IMR-90 (cell line): ENCODE results near the gene GPC6. TPM values are rescaled to one million over a fixed set of nuclear protein-coding genes. Genes with fewer than 3 reads are reported as not detected.

ENCODE experiments used
- ATAC-seq: fragments of 200-7000 bp; cut with Tn5 transposase; 2 replicates; pipeline ENCODE4 v1.9.1; 2020; ENCODE audit warnings: low read depth, mild to moderate bottlenecking, moderate library complexity
- BruUV-seq: library from RNA; stranded (reverse); fragments of 400-500 nt; replicated peaks from 2 replicates; lab custom pipeline; 2021; lab: Mats Ljungman, UMichigan
- CTCF ChIA-PET: fragments of 300-600 bp; formaldehyde crosslinking; extraction: SDS; loops from one replicate; lab custom pipeline; 2021; ENCODE audit warnings: antibody characterized with exemption; lab: Yijun Ruan, JAX
- POLR2A ChIA-PET: fragments of 300-600 bp; sonication (Branson Sonifier 250); formaldehyde crosslinking; loops from one replicate; lab custom pipeline; 2022; ENCODE audit warnings: antibody characterized with exemption; ENCODE audit not compliant: unreplicated experiment; lab: Charles Lee
- DNase-seq: peaks from one replicate; pipeline ENCODE4 v3.0.0; 2013
- H2AFZ ChIP-seq: replicated peaks from 2 replicates; pipeline ENCODE3; 2013; ENCODE audit warnings: low read length, mild to moderate bottlenecking; ENCODE audit not compliant: poor library complexity
- H2AK5ac ChIP-seq: 2 replicates; pipeline ENCODE4 v1.6.1; 2013; ENCODE audit warnings: low read depth, low read length, inconsistent platforms
- H2AK9ac ChIP-seq: replicated peaks from 2 replicates; pipeline ENCODE3; 2013; ENCODE audit warnings: mild to moderate bottlenecking, low read depth, low read length, moderate library complexity; ENCODE audit not compliant: poor library complexity
- H2BK120ac ChIP-seq: 2 replicates; pipeline ENCODE4 v1.6.1; 2013; ENCODE audit warnings: low read depth, low read length, inconsistent platforms
- H2BK15ac ChIP-seq: 3 replicates; pipeline ENCODE4 v1.6.1; 2013; ENCODE audit warnings: low read depth, low read length, inconsistent platforms
- H2BK20ac ChIP-seq: 2 replicates; pipeline ENCODE4 v1.6.1; 2013; ENCODE audit warnings: low read depth, mild to moderate bottlenecking, inconsistent platforms, low read length, moderate library complexity
- H2BK5ac ChIP-seq: 2 replicates; pipeline ENCODE4 v1.6.1; 2013; ENCODE audit warnings: mild to moderate bottlenecking, low read depth, low read length, inconsistent platforms; ENCODE audit not compliant: poor library complexity, severe bottlenecking
- H3K14ac ChIP-seq: replicated peaks from 2 replicates; pipeline ENCODE4 v1.6.1; 2013; ENCODE audit warnings: low read depth, low read length, inconsistent platforms
- H3K18ac ChIP-seq: 2 replicates; pipeline ENCODE4 v1.6.1; 2013; ENCODE audit warnings: low read depth, low read length, control low read depth
- H3K23ac ChIP-seq: 2 replicates; pipeline ENCODE4 v1.6.1; 2013; ENCODE audit warnings: low read depth, low read length, inconsistent platforms
- H3K27ac ChIP-seq: 2 replicates; pipeline ENCODE4 v1.5.1; 2013; ENCODE audit warnings: mild to moderate bottlenecking, control low read depth, low read length; ENCODE audit not compliant: insufficient read depth
- H3K27me3 ChIP-seq: 2 replicates; pipeline ENCODE4 v1.6.1; 2013; ENCODE audit warnings: low read length; ENCODE audit not compliant: control insufficient read depth, insufficient read depth
- H3K36me3 ChIP-seq: 2 replicates; pipeline ENCODE4 v1.6.1; 2013; ENCODE audit warnings: low read length, mixed read lengths; ENCODE audit not compliant: control insufficient read depth, insufficient read depth
- H3K4ac ChIP-seq: 2 replicates; pipeline ENCODE4 v1.6.1; 2013; ENCODE audit warnings: low read depth, low read length, inconsistent platforms
- H3K4me1 ChIP-seq: 2 replicates; pipeline ENCODE4 v1.6.1; 2013; ENCODE audit warnings: low read length, mixed read lengths; ENCODE audit not compliant: control insufficient read depth, insufficient read depth
- H3K4me2 ChIP-seq: 2 replicates; pipeline ENCODE4 v1.6.1; 2013; ENCODE audit warnings: low read depth, mild to moderate bottlenecking, control low read depth, low read length, moderate library complexity
- H3K4me3 ChIP-seq: 2 replicates; pipeline ENCODE4 v1.5.1; 2013; ENCODE audit warnings: low read depth, mild to moderate bottlenecking, control low read depth, low read length, moderate library complexity; ENCODE audit not compliant: insufficient read depth
- H3K56ac ChIP-seq: 2 replicates; pipeline ENCODE4 v1.6.1; 2013; ENCODE audit warnings: low read length, inconsistent platforms; ENCODE audit not compliant: insufficient read depth; ENCODE audit errors: extremely low read depth
- H3K79me1 ChIP-seq, 2 experiments: 2 replicates each; pipeline ENCODE4 v1.6.1; 2013; ENCODE audit warnings: low read length in 2 of 2, inconsistent platforms in 1 of 2, low read depth in 1 of 2
- H3K9ac ChIP-seq: 2 replicates; pipeline ENCODE4 v1.6.1; 2013; ENCODE audit warnings: low read depth, low read length, control low read depth
- H3K9me1 ChIP-seq: 2 replicates; pipeline ENCODE4 v1.6.1; 2013; ENCODE audit warnings: low read length, inconsistent platforms; ENCODE audit not compliant: insufficient read depth
- H3K9me3 ChIP-seq: 2 replicates; pipeline ENCODE4 v1.6.1; 2013; ENCODE audit warnings: low read length; ENCODE audit not compliant: control insufficient read depth, insufficient read depth
- H4K20me1 ChIP-seq: 2 replicates; pipeline ENCODE4 v1.6.1; 2013; ENCODE audit warnings: low read length, inconsistent platforms; ENCODE audit not compliant: insufficient read depth
- H4K5ac ChIP-seq: 2 replicates; pipeline ENCODE4 v1.6.1; 2013; ENCODE audit warnings: mild to moderate bottlenecking, low read depth, low read length, control low read depth
- H4K8ac ChIP-seq, 2 experiments: 2 replicates each; pipeline ENCODE4 v1.6.1; 2013; ENCODE audit warnings: low read depth in 2 of 2, low read length in 2 of 2, control low read depth in 1 of 2, inconsistent platforms in 1 of 2
- H4K91ac ChIP-seq: 2 replicates; pipeline ENCODE4 v1.6.1; 2013; ENCODE audit warnings: low read depth, low read length, inconsistent platforms; ENCODE audit not compliant: insufficient read depth
- CEBPB ChIP-seq: IDR thresholded peaks from 2 replicates; pipeline ENCODE4 v1.6.1; 2012; ENCODE audit warnings: low read depth, low read length, improper control_type of control experiment
- CHD1 ChIP-seq: IDR thresholded peaks from 2 replicates; pipeline ENCODE4 v1.6.1; 2012; ENCODE audit warnings: low read depth, low read length, improper control_type of control experiment
- ELK1 ChIP-seq: fragments of 150-350 bp; IDR thresholded peaks from 2 replicates; pipeline ENCODE4 v1.6.1; 2016; ENCODE audit warnings: low read depth, mild to moderate bottlenecking, low read length, moderate library complexity, borderline replicate concordance
- FOS ChIP-seq: fragments of 150-350 bp; IDR thresholded peaks from 2 replicates; pipeline ENCODE4 v1.6.1; 2016; ENCODE audit warnings: low read depth, low read length
- MAZ ChIP-seq: IDR thresholded peaks from 2 replicates; pipeline ENCODE4 v1.6.1; 2012; ENCODE audit warnings: low read depth, mild to moderate bottlenecking, low read length, improper control_type of control experiment, moderate library complexity, borderline replicate concordance
- MXI1 ChIP-seq: IDR thresholded peaks from 2 replicates; pipeline ENCODE4 v1.6.1; 2012; ENCODE audit warnings: low read depth, mild to moderate bottlenecking, low read length, moderate library complexity, borderline replicate concordance
- POLR2A ChIP-seq: IDR thresholded peaks from 2 replicates; pipeline ENCODE4 v1.6.1; 2012; ENCODE audit warnings: mild to moderate bottlenecking, low read depth, low read length
- RAD21 ChIP-seq: IDR thresholded peaks from 2 replicates; pipeline ENCODE4 v1.6.1; 2012; ENCODE audit warnings: low read length, improper control_type of control experiment
- SMC3 ChIP-seq: fragments of 150-350 bp; IDR thresholded peaks from 2 replicates; pipeline ENCODE4 v1.6.1; 2016; ENCODE audit warnings: low read depth, mild to moderate bottlenecking, antibody characterized with exemption, low read length, moderate library complexity
- WGBS, 2 experiments: methylation state at CpG; one replicate each; pipeline versions ENCODE4 v1.1.5 to v1.1.7; 2013; ENCODE audit warnings: missing lambda C conversion rate in 2 of 2; ENCODE audit not compliant: insufficient read length in 1 of 2; ENCODE audit errors: extremely low coverage in 2 of 2; 5-methylcytosine and 5-hydroxymethylcytosine counted together
- dilution Hi-C: fragments of 300-500 bp; cut with HindIII; formaldehyde crosslinking; loops from one replicate; pipeline ENCODE4 v1.14.3; 2018; ENCODE audit warnings: low sequenced_read_pairs; ENCODE audit not compliant: unreplicated experiment
- in situ Hi-C: fragments of 300-500 bp; cut with MboI; formaldehyde crosslinking; loops from 3 replicates; pipeline ENCODE4 v1.14.3; 2019; ENCODE audit warnings: low sequenced_read_pairs, inconsistent platforms, mixed read lengths
- intact Hi-C: fragments of 100-400 bp; cut with micrococcal nuclease; formaldehyde crosslinking; loops from 2 replicates; pipeline ENCODE4 v1.10.0; 2022
- polyA plus RNA-seq, 3 experiments: library from polyadenylated mRNA; depleted of rRNA; stranded (reverse); fragments of >200 nt; gene quantifications; 2 replicates each; pipeline ENCODE4 v1.2.3, GENCODE V29; 2012; ENCODE audit warnings: low replicate concordance in 1 of 3
- total RNA-seq: library from RNA; depleted of rRNA; stranded (reverse); fragments of >200 nt; gene quantifications from 2 replicates; pipeline ENCODE4 v1.2.3, GENCODE V29; 2012
- TF ChIP-seq, protein P1 (sequence below): fragments of 150-350 bp; IDR thresholded peaks from 2 replicates; pipeline ENCODE4 v1.6.1; 2017; ENCODE audit warnings: mild to moderate bottlenecking, antibody characterized with exemption, low read length, low read depth

The GPC6 gene
- total and polyA plus RNA-seq, 2 of the 4 experiments (the other 2 are of a cell fraction), result 14.9 to 39.4 TPM

DNA sequence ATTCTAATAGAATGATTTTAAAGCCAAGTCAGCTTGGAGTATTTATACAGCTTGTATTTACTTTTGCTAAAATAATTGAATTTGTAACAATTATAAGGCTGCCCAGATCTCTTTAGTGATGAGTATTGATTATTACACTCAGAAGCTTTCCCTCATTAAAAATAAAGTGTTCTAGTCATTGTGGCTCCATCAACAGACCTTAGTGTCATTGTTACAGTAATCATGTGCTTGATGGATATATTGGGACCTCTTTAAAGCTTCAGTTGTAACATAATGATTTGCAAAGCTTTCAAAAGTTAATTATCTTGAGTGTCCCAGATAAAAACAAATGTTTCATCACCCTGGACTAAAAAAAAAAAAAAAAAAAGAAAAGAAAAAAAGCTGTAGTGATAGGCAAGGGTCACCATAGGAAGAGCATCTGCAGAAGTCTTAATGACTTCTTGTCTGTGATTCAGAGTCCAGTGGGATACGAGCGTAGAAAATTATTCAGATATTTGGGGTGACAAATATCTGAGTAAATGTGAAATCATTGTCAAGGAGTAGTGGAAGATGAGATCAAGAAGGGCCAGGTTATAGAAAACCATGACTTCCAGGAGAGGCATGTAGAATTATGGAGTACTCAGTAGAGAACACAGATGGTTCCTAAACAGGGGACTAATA is 883.2 kb downstream of the GPC6 start:
- no peak for TF ChIP-seq MAZ
- TF ChIP-seq CEBPB, result no peak
- no peak for TF ChIP-seq POLR2A
- no peak for TF ChIP-seq MXI1
- no peak for TF ChIP-seq RAD21
- TF ChIP-seq, protein P1, sequence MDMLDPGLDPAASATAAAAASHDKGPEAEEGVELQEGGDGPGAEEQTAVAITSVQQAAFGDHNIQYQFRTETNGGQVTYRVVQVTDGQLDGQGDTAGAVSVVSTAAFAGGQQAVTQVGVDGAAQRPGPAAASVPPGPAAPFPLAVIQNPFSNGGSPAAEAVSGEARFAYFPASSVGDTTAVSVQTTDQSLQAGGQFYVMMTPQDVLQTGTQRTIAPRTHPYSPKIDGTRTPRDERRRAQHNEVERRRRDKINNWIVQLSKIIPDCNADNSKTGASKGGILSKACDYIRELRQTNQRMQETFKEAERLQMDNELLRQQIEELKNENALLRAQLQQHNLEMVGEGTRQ, result no peak
- TF ChIP-seq ELK1, result no peak
- no peak for TF ChIP-seq SMC3
- TF ChIP-seq FOS, result no peak
- TF ChIP-seq CHD1, result no peak
- H4K91ac ChIP-seq, result no peak overlapping the region
- H3K79me1 ChIP-seq, result no peaks in the 10 kb centered on the region
- no peak overlapping the region for H2BK15ac ChIP-seq
- H3K9ac ChIP-seq, result no peak overlapping the region
- H3K23ac ChIP-seq, result no peak overlapping the region
- no peaks in the 10 kb centered on the region for H3K9me1 ChIP-seq
- no peak overlapping the region for H4K5ac ChIP-seq
- intact Hi-C loops, result no loop called here
- H2AK5ac ChIP-seq, result no peak overlapping the region
- H3K4me2 ChIP-seq, result no peak overlapping the region
- no peaks in the 10 kb centered on the region for H4K20me1 ChIP-seq
- BruUV-seq, result no TSS peak
- no peak overlapping the region for H2BK20ac ChIP-seq
- H2BK5ac ChIP-seq, result no peak overlapping the region
- H3K4ac ChIP-seq, result no peak overlapping the region
- peak; percentile 17 for DNase-seq
- no peak overlapping the region for H3K56ac ChIP-seq
- dilution Hi-C loops, result no loop called here
- ChIA-PET CTCF (no interaction called here), POLR2A (no interaction called here)
- no peak for ATAC-seq
- no peak overlapping the region for H2BK120ac ChIP-seq
- H3K36me3 ChIP-seq, result no peaks in the 10 kb centered on the region
- 0 out of 2 replicates have a peak overlapping the region, but pooled peaks have one; percentile 32 for H3K14ac ChIP-seq
- H3K9me3 ChIP-seq, result no peaks in the 10 kb centered on the region
- 59% methylated on average over 2 of the region's 2 CpGs; no CpG with 5 or more reads in 1 of the 2 experiments for WGBS, 2 experiments
- H3K27ac ChIP-seq, result no peak overlapping the region
- H3K27me3 ChIP-seq, result no peaks in the 10 kb centered on the region
- H2AFZ ChIP-seq, result no peak overlapping the region
- H4K8ac ChIP-seq, result no peak overlapping the region
- no peak overlapping the region for H3K4me3 ChIP-seq
- no peak overlapping the region for H2AK9ac ChIP-seq
- peaks cover 2% of the 10 kb centered on the region; the same call in 1 of the 2 replicates for H3K4me1 ChIP-seq
- in situ Hi-C loops, result no loop called here
- H3K18ac ChIP-seq, result no peak overlapping the region
